ENCODE results near the gene GAS2L2.

DNA sequence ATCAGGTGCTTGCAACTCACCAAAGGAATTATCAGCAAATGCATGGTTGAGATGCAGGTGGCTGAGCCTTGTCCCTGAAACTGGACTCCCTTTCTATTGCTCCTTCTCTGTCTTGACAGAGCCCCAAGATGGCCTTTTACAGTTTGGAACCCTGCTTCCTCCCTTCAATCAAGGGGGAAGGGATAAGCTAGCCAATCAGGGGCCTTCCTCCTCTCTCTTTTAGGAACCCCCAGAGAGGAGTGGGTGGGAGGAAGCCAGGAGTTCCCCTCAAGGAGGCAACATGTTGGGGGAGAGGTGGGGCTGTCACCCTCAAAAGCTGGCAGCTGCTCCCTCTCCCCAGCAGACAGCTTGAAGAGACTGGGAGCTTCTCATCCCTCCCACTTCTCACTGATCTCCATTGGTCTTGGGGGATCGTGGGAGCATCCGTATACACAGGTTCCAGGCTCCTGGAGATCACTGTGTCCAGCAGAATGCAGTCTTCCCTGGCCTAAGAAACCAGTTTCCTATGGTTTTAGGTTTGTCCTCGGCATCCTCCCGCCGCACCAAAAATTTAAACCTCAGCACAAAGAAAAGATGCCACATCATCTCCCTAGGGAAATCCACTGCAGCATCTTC lies 14.4 kb downstream of the GAS2L2 start:
- TF ChIP-seq CTCF (IDR thresholded peaks at IDR 0.05; ENCODE audit: poor library complexity) (no peak), EZH2 (IDR thresholded peaks at IDR 0.05; ENCODE audit: borderline replicate concordance) (no peak), EZH2phosphoT487 (IDR thresholded peaks at IDR 0.05; ENCODE audit: low read depth, severe bottlenecking, unreplicated experiment) (no peak)

All from hepatocyte (in vitro differentiated cells).